Thymus (tissue), 11 donors: ENCODE results near the gene FILIP1. TPM values are rescaled to one million over a fixed set of nuclear protein-coding genes. Genes with fewer than 3 reads are reported as not detected.

ENCODE experiments used
- DNase-seq, 9 donors: peaks; one replicate each; pipeline ENCODE4 v3.0.0-alpha.2; 2013; ENCODE audit warnings: low spot score in 9 of 9, low read depth in 6 of 9, missing footprints in 1 of 9
- H3K27ac ChIP-seq, 2 donors: one replicate each; pipeline ENCODE4 v1.5.1; 2013; ENCODE audit warnings: control low read depth in 1 of 2, low read depth in 1 of 2, low read length in 1 of 2, mild to moderate bottlenecking in 1 of 2, moderate library complexity in 1 of 2
- H3K27me3 ChIP-seq, 2 donors: one replicate each; pipeline ENCODE4 v1.5.1; 2013; ENCODE audit warnings: low read length in 1 of 2; ENCODE audit not compliant: control insufficient read depth in 2 of 2, insufficient read depth in 1 of 2
- H3K36me3 ChIP-seq, 2 donors: one replicate each; pipeline ENCODE4 v1.5.1; 2013; ENCODE audit warnings: low read length in 1 of 2, mild to moderate bottlenecking in 1 of 2, moderate library complexity in 1 of 2; ENCODE audit not compliant: control insufficient read depth in 2 of 2, insufficient read depth in 2 of 2
- H3K4me1 ChIP-seq, 2 donors: one replicate each; pipeline ENCODE4 v1.5.1; 2013; ENCODE audit warnings: low read length in 2 of 2; ENCODE audit not compliant: control insufficient read depth in 2 of 2, insufficient read depth in 2 of 2
- H3K4me3 ChIP-seq, 2 donors: one replicate each; pipeline ENCODE4 v1.5.1; 2013; ENCODE audit warnings: low read length in 2 of 2, control low read depth in 1 of 2, mild to moderate bottlenecking in 1 of 2
- H3K9me3 ChIP-seq, 2 donors: one replicate each; pipeline ENCODE4 v1.5.1; 2013; ENCODE audit warnings: low read length in 1 of 2, mild to moderate bottlenecking in 1 of 2; ENCODE audit not compliant: control insufficient read depth in 2 of 2, insufficient read depth in 1 of 2
- WGBS: extraction: QIAGEN DNeasy Blood & Tissue Kit; methylation state at CpG from one replicate; pipeline ENCODE4 v1.1.7; 2013; 5-methylcytosine and 5-hydroxymethylcytosine counted together
- polyA plus RNA-seq: library from polyadenylated mRNA; stranded (reverse); fragments of 200-250 nt; gene quantifications from one replicate; pipeline ENCODE4 v1.2.3, GENCODE V29; 2013
- total RNA-seq: library from RNA; stranded (reverse); fragments of 120-200 nt; gene quantifications from one replicate; pipeline ENCODE4 v1.2.4, GENCODE V29; 2013
- donor health status: healthy.

FILIP1 gene
- total and polyA plus RNA-seq, 2 donors: 1.8 to 1.9 TPM

- DNase-seq: no peak
- H3K27me3 ChIP-seq: no peaks in the 10 kb centered on the region
- H3K4me1 ChIP-seq: no peaks in the 10 kb centered on the region
- no peaks in the 10 kb centered on the region for H3K9me3 ChIP-seq
- no peak overlapping the region for H3K4me3 ChIP-seq
- H3K36me3 ChIP-seq: peaks cover 13 to 15% of the 10 kb centered on the region in 2 donors
- H3K27ac ChIP-seq: peak overlapping the region in 1 of 2 donors; percentile 55
- WGBS: 95% methylated on average over 5 of the region's 5 CpGs
These were observed 221.3 kb downstream of the FILIP1 start for GRCh38 chr6:75272145-75272840.

GRCh38 chr6:75268988-75269354 is 224.6 kb downstream of the FILIP1 start:
- no peak for DNase-seq
- Histone ChIP-seq H3K27me3 (no peaks in the 10 kb centered on the region), H3K36me3 (peaks cover 13 to 22% of the 10 kb centered on the region in 2 donors), H3K9me3 (no peaks in the 10 kb centered on the region), H3K4me1 (no peaks in the 10 kb centered on the region), H3K27ac (no peak overlapping the region), H3K4me3 (no peak overlapping the region)
- WGBS: 99% methylated on average over 4 of the region's 4 CpGs

- DNase-seq: no peak
- 96% methylated on average over 5 of the region's 5 CpGs for WGBS
- Histone ChIP-seq H3K4me3 (no peak overlapping the region), H3K27ac (no peak overlapping the region), H3K36me3 (peaks cover 13 to 28% of the 10 kb centered on the region in 2 donors), H3K9me3 (no peaks in the 10 kb centered on the region), H3K4me1 (no peaks in the 10 kb centered on the region), H3K27me3 (no peaks in the 10 kb centered on the region)
These were observed 225.2 kb downstream of the FILIP1 start for GRCh38 chr6:75268121-75268987.

GRCh38 chr6:75267461-75267860 is 226.1 kb downstream of the FILIP1 start:
- H3K9me3 ChIP-seq: no peaks in the 10 kb centered on the region
- no peak for DNase-seq
- peaks cover 8 to 27% of the 10 kb centered on the region in 2 donors for H3K36me3 ChIP-seq
- no peak overlapping the region for H3K4me3 ChIP-seq
- no peaks in the 10 kb centered on the region for H3K27me3 ChIP-seq
- no peak overlapping the region for H3K27ac ChIP-seq
- H3K4me1 ChIP-seq: no peaks in the 10 kb centered on the region
- 68% methylated on average over 4 of the region's 4 CpGs for WGBS

GRCh38 chr6:75266716-75267291 is 226.8 kb downstream of the FILIP1 start:
- peak in 2 of 9 donors; percentile 6 to 46 for DNase-seq
- no peaks in the 10 kb centered on the region for H3K9me3 ChIP-seq
- no peak overlapping the region for H3K4me3 ChIP-seq
- WGBS: 85% methylated on average over 2 of the region's 2 CpGs
- H3K27ac ChIP-seq: no peak overlapping the region
- peaks cover 6 to 30% of the 10 kb centered on the region in 2 donors for H3K36me3 ChIP-seq
- H3K27me3 ChIP-seq: no peaks in the 10 kb centered on the region
- H3K4me1 ChIP-seq: no peaks in the 10 kb centered on the region

GRCh38 chr6:75263401-75263750 is 230.2 kb downstream of the FILIP1 start:
- Histone ChIP-seq H3K4me1 (no peaks in the 10 kb centered on the region), H3K36me3 (peaks cover 8 to 50% of the 10 kb centered on the region in 2 donors), H3K4me3 (no peak overlapping the region), H3K27ac (no peak overlapping the region), H3K9me3 (no peaks in the 10 kb centered on the region), H3K27me3 (no peaks in the 10 kb centered on the region)
- DNase-seq: no peak

- DNase-seq: no peak
- whole genome bisulfite sequencing: 97% methylated on average over 4 of the region's 4 CpGs
These were observed 230.7 kb downstream of the FILIP1 start for GRCh38 chr6:75262716-75263400.

GRCh38 chr6:75261299-75261698 is 232.3 kb downstream of the FILIP1 start:
- peaks cover 7 to 66% of the 10 kb centered on the region in 2 donors for H3K36me3 ChIP-seq
- H3K9me3 ChIP-seq: no peaks in the 10 kb centered on the region
- no peak overlapping the region for H3K27ac ChIP-seq
- no peak for DNase-seq
- WGBS: 94% methylated on average over 1 of the region's 1 CpG
- no peak overlapping the region for H3K4me3 ChIP-seq
- H3K4me1 ChIP-seq: no peaks in the 10 kb centered on the region
- H3K27me3 ChIP-seq: no peaks in the 10 kb centered on the region

More at GRCh38 chr6:75262716-75263400, 230.7 kb downstream of the FILIP1 start:
- H3K9me3 ChIP-seq: no peaks in the 10 kb centered on the region
- H3K36me3 ChIP-seq: peaks cover 7 to 54% of the 10 kb centered on the region in 2 donors
- H3K27ac ChIP-seq: no peak overlapping the region
- no peak overlapping the region for H3K4me3 ChIP-seq
- H3K27me3 ChIP-seq: no peaks in the 10 kb centered on the region
- H3K4me1 ChIP-seq: no peaks in the 10 kb centered on the region
